Osteocyte (in vitro differentiated cells): ENCODE results near the gene RERG. TPM values are rescaled to one million over a fixed set of nuclear protein-coding genes. Genes with fewer than 3 reads are reported as not detected.

ENCODE experiments used
- DNase-seq: peaks from one replicate; pipeline ENCODE4 v3.0.0; 2021; ENCODE audit warnings: mixed read lengths; ENCODE audit not compliant: unreplicated experiment; ENCODE audit errors: extremely low spot score
- H3K27ac Mint-ChIP-seq: one replicate; pipeline ENCODE4 v1.8.0; 2021; ENCODE audit warnings: mild to moderate bottlenecking, mixed read lengths; ENCODE audit not compliant: unreplicated experiment
- H3K27me3 Mint-ChIP-seq: one replicate; pipeline ENCODE4 v1.8.0; 2021; ENCODE audit warnings: mixed read lengths; ENCODE audit not compliant: unreplicated experiment
- H3K36me3 Mint-ChIP-seq: one replicate; pipeline ENCODE4 v1.8.0; 2021; ENCODE audit warnings: mixed read lengths; ENCODE audit not compliant: unreplicated experiment
- H3K4me1 Mint-ChIP-seq: one replicate; pipeline ENCODE4 v1.8.0; 2021; ENCODE audit warnings: mixed read lengths; ENCODE audit not compliant: unreplicated experiment
- H3K4me3 Mint-ChIP-seq: one replicate; pipeline ENCODE4 v1.8.0; 2021; ENCODE audit warnings: mild to moderate bottlenecking, moderate library complexity, mixed read lengths; ENCODE audit not compliant: unreplicated experiment
- H3K9me3 Mint-ChIP-seq: one replicate; pipeline ENCODE4 v1.8.0; 2021; ENCODE audit warnings: mixed read lengths; ENCODE audit not compliant: unreplicated experiment
- total RNA-seq: library from RNA; stranded (reverse); gene quantifications from 2 replicates; pipeline ENCODE4 v1.2.1, GENCODE V29; 2021
- TF ChIP-seq, protein P1 (sequence below): fragments of 200-600 bp; sonication (generic); IDR thresholded peaks from 2 replicates; pipeline ENCODE4 v1.5.0; 2021; ENCODE audit warnings: antibody characterized with exemption, mild to moderate bottlenecking, moderate library complexity

RERG gene
- total RNA-seq, 1 donor from 2014 or later = 92.7 TPM

- no peak for DNase-seq
- peaks cover 6% of the 10 kb centered on the region for H3K9me3 Mint-ChIP-seq
- H3K4me1 Mint-ChIP-seq = peaks cover 3% of the 10 kb centered on the region
- H3K27ac Mint-ChIP-seq = no peak overlapping the region
- TF ChIP-seq, protein P1, sequence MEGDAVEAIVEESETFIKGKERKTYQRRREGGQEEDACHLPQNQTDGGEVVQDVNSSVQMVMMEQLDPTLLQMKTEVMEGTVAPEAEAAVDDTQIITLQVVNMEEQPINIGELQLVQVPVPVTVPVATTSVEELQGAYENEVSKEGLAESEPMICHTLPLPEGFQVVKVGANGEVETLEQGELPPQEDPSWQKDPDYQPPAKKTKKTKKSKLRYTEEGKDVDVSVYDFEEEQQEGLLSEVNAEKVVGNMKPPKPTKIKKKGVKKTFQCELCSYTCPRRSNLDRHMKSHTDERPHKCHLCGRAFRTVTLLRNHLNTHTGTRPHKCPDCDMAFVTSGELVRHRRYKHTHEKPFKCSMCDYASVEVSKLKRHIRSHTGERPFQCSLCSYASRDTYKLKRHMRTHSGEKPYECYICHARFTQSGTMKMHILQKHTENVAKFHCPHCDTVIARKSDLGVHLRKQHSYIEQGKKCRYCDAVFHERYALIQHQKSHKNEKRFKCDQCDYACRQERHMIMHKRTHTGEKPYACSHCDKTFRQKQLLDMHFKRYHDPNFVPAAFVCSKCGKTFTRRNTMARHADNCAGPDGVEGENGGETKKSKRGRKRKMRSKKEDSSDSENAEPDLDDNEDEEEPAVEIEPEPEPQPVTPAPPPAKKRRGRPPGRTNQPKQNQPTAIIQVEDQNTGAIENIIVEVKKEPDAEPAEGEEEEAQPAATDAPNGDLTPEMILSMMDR = no peak
- no peak overlapping the region for H3K4me3 Mint-ChIP-seq
- peaks cover 4% of the 10 kb centered on the region for H3K36me3 Mint-ChIP-seq
- H3K27me3 Mint-ChIP-seq = peaks cover 74% of the 10 kb centered on the region
These were observed 35.5 kb upstream of the RERG start for GRCh38 chr12:15256761-15257160.

DNA sequence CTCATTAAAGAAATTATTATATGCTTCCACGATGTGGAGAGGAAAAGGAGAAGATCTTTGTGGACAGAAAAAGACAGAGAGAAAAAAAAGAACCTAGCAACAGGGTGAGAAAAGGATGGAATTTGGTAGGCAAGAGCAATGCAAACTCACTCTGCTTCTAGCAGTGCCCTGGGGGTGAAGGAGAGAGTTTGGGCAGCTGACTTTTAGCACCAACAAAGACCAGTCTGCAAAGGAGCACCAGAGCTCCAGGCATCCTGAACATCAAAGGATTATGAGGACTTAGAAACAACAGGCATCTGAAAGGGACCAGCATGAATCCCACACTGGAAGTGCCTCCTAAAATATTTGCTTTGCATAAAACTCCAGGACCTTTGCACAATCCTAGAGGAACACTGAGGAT lies 32.8 kb upstream of the RERG start:
- Mint-ChIP-seq H3K36me3 (peaks cover 4% of the 10 kb centered on the region), H3K27me3 (peaks cover 84% of the 10 kb centered on the region), H3K9me3 (peaks cover 17% of the 10 kb centered on the region), H3K4me3 (no peak overlapping the region), H3K27ac (no peak overlapping the region), H3K4me1 (no peaks in the 10 kb centered on the region)
- no peak for DNase-seq
- TF ChIP-seq, protein P1 = no peak

- Mint-ChIP-seq H3K9me3 (peaks cover 26% of the 10 kb centered on the region), H3K36me3 (no peaks in the 10 kb centered on the region), H3K4me1 (peaks cover 8% of the 10 kb centered on the region), H3K27ac (no peak overlapping the region), H3K4me3 (no peak overlapping the region), H3K27me3 (peaks cover 73% of the 10 kb centered on the region)
- TF ChIP-seq, protein P1 = no peak
- no peak for DNase-seq
These were observed 23.7 kb upstream of the RERG start for GRCh38 chr12:15244926-15245325.

DNA sequence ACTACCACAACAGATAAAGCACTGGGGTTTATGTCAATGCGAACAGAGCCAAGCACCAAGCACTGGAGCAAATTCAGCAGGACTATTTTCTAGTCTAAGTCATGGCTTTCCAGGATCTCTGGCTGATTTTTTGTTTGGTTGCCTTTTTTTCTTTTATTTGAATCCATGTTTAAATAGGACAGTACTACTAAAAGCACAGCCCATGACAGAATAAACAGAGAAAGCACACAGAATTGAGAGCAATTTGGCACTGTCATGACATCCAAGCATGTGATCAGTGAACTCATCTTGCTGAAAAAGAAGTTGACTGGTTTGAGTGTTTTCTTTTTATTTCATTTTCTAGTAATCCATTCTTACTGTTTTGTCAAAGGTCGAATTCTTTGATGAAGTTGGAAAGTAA lies 23.1 kb upstream of the RERG start:
- Mint-ChIP-seq H3K4me3 (no peak overlapping the region), H3K36me3 (no peaks in the 10 kb centered on the region), H3K27me3 (peaks cover 72% of the 10 kb centered on the region)

GRCh38 chr12:15243102-15243501 lies 21.9 kb upstream of the RERG start:
- Mint-ChIP-seq H3K36me3 (no peaks in the 10 kb centered on the region), H3K4me1 (peaks cover 8% of the 10 kb centered on the region), H3K27ac (no peak overlapping the region), H3K9me3 (peaks cover 12% of the 10 kb centered on the region), H3K4me3 (no peak overlapping the region), H3K27me3 (peaks cover 69% of the 10 kb centered on the region)
- no peak for DNase-seq
- TF ChIP-seq, protein P1 = no peak

More for the DNA sequence above, 23.1 kb upstream of the RERG start:
- no peak for DNase-seq
- Mint-ChIP-seq H3K27ac (peak overlapping the region; percentile 11), H3K9me3 (peaks cover 22% of the 10 kb centered on the region), H3K4me1 (peaks cover 8% of the 10 kb centered on the region)
- TF ChIP-seq, protein P1 = no peak
